AG09309 (cell line): ENCODE data around the gene LRRC42.
"Not testable (repeated sequence)": the region's sequence is repeated elsewhere in the genome, so short reads cannot be mapped to it uniquely, and the experiment has no call there.

Experiments used
- DNase-seq: peaks from one replicate; pipeline ENCODE4 v3.0.0-alpha.2; 2010; ENCODE audit warnings: low read depth
- H3K4me3 ChIP-seq: 2 replicates; pipeline ENCODE4 v1.5.1; 2011; ENCODE audit warnings: mild to moderate bottlenecking, low read depth, low read length, moderate library complexity; ENCODE audit not compliant: control insufficient read depth
- CTCF ChIP-seq: IDR thresholded peaks from 2 replicates; pipeline ENCODE4 v1.5.1; 2011; ENCODE audit warnings: mild to moderate bottlenecking, low read depth, low read length, inconsistent platforms; ENCODE audit not compliant: insufficient read depth, control insufficient read depth; ENCODE audit errors: missing control alignments

Gene LRRC42

GRCh38 chr1:53964109-53964508, 18.0 kb downstream of the LRRC42 start:
- TF ChIP-seq CTCF = no peak
- no peak overlapping the region for H3K4me3 ChIP-seq
- DNase-seq = no peak

- H3K4me3 ChIP-seq = no peak overlapping the region
- no peak for TF ChIP-seq CTCF
- DNase-seq = no peak
Measured at GRCh38 chr1:53966794-53967193, 20.6 kb downstream of the LRRC42 start.

GRCh38 chr1:53967409-53968124, 21.4 kb downstream of the LRRC42 start:
- no peak for TF ChIP-seq CTCF
- H3K4me3 ChIP-seq = no peak overlapping the region
- no peak for DNase-seq

- TF ChIP-seq CTCF = no peak
- no peak for DNase-seq
- no peak overlapping the region for H3K4me3 ChIP-seq
Measured at GRCh38 chr1:53968125-53968513, 22.0 kb downstream of the LRRC42 start.

GRCh38 chr1:53969323-53969722, 23.2 kb downstream of the LRRC42 start:
- H3K4me3 ChIP-seq, DNase-seq: not testable (repeated sequence)

- no peak for TF ChIP-seq CTCF
- H3K4me3 ChIP-seq = no peak overlapping the region
- DNase-seq = no peak
Measured at GRCh38 chr1:53971718-53972117, 25.6 kb downstream of the LRRC42 start.

GRCh38 chr1:53975861-53976260, 29.7 kb downstream of the LRRC42 start:
- no peak for DNase-seq
- TF ChIP-seq CTCF = no peak
- no peak overlapping the region for H3K4me3 ChIP-seq
